Measurements from ENCODE around the gene PLEKHN1. TPM values are rescaled to one million over a fixed set of nuclear protein-coding genes. Genes with fewer than 3 reads are reported as not detected.

The PLEKHN1 gene
- total and polyA plus RNA-seq, 2 donors (not counting 3 experiments of a cell fraction or from before 2014, with no cell fraction given), result 0.29 to 0.88 TPM

DNA sequence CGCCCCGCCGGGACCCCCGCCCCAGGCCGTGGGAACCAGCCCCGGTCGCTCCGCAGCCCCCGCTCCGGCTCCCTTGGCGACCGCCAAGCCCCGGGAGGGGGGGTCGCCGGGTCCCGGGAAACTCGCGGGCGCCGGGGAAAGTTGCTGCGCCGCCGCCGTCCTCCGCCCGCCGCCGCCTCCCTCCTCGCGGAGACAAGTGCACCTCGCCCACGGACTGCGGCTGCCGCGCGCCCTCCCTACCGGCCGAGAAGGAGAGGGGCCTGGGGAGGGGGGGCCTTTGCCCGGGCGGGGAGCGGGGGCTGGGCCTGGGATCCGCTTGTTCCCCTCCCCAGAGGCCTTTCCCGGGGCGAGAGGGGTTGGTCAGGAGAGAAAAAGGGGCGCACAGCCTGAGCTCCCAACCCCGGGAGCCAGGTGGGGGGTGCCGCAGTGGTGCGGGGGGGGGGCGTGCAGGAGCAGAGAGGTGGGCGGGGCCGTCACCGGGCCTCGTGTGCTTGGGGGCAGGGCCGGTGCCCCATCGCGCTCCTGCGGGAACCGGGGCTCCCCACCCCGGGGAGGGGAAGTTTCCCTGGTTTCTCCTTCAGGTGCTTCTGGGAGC is 54.2 kb downstream of the PLEKHN1 start:
- Histone ChIP-seq H2AFZ (ENCODE audit: low read depth, low read length) (peak overlapping the region; percentile 32), H3K27ac (ENCODE audit: insufficient read depth, low read depth, low read length) (no peak overlapping the region), H3K4me1 (ENCODE audit: control insufficient read depth, extremely low read depth, insufficient read depth, low read length) (peaks cover 16% of the 10 kb centered on the region), H3K79me2 (ENCODE audit: control insufficient read depth, insufficient read depth, low read length) (no peaks in the 10 kb centered on the region), H3K9ac (replicated peaks; ENCODE audit: extremely low read depth, insufficient read depth, low read length) (peak overlapping the region; percentile 17), H3K9me3 (replicated peaks; ENCODE audit: control insufficient read depth, insufficient read depth, low read length) (no peaks in the 10 kb centered on the region), H4K20me1 (replicated peaks; ENCODE audit: control insufficient read depth, extremely low read depth, insufficient read depth, low read length) (no peaks in the 10 kb centered on the region), H3K4me2 (ENCODE audit: insufficient read depth, low read length) (peak overlapping the region; percentile 71), H3K27me3 (ENCODE audit: control insufficient read depth in 2 of 2, insufficient read depth in 2 of 2, low read length in 2 of 2) (no peaks in the 10 kb centered on the region), H3K9me1 (replicated peaks; ENCODE audit: control insufficient read depth, extremely low read depth, insufficient read depth, low read length) (no peaks in the 10 kb centered on the region), H3K36me3 (ENCODE audit: control insufficient read depth in 2 of 2, extremely low read depth in 1 of 2, insufficient read depth in 2 of 2, low read length in 2 of 2) (no peaks in the 10 kb centered on the region), H3K4me3 (replicated peaks in 1 of 3; ENCODE audit: insufficient read depth in 1 of 3, low read depth in 1 of 3, low read length in 3 of 3) (peak overlapping the region; percentile 26 to 71 (median 50))
- FAIRE-seq (no peak), DNase-seq (ENCODE audit: low read depth, low spot score) (no peak)
- intact Hi-C loops (cut with micrococcal nuclease), result loop anchor here (2.0 kb wide), 1 partner anchor 20 kb away; no protein-coding TSS in a partner anchor
- ChIA-PET POLR2A (no interaction called here), CTCF (interaction anchor here (1.3 to 1.5 kb wide), 3 partner anchors 12 to 44 kb away, joined by 4 to 12 read pairs (median 5); no protein-coding TSS in a partner anchor)
- TF ChIP-seq, protein P1, sequence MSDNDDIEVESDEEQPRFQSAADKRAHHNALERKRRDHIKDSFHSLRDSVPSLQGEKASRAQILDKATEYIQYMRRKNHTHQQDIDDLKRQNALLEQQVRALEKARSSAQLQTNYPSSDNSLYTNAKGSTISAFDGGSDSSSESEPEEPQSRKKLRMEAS (IDR thresholded peaks at IDR 0.05; ENCODE audit: insufficient read depth, insufficient read length), result no peak
- TF ChIP-seq FOS (IDR thresholded peaks at IDR 0.05; ENCODE audit: borderline replicate concordance, insufficient read depth, low read length), result no peak
- no peak for TF ChIP-seq JUN (IDR thresholded peaks at IDR 0.05; ENCODE audit: borderline replicate concordance, insufficient read depth, insufficient read length, low read depth)
- TF ChIP-seq POLR2A (IDR thresholded peaks at IDR 0.05; ENCODE audit: low read depth, low read length), result no peak
- TF ChIP-seq, protein P2, sequence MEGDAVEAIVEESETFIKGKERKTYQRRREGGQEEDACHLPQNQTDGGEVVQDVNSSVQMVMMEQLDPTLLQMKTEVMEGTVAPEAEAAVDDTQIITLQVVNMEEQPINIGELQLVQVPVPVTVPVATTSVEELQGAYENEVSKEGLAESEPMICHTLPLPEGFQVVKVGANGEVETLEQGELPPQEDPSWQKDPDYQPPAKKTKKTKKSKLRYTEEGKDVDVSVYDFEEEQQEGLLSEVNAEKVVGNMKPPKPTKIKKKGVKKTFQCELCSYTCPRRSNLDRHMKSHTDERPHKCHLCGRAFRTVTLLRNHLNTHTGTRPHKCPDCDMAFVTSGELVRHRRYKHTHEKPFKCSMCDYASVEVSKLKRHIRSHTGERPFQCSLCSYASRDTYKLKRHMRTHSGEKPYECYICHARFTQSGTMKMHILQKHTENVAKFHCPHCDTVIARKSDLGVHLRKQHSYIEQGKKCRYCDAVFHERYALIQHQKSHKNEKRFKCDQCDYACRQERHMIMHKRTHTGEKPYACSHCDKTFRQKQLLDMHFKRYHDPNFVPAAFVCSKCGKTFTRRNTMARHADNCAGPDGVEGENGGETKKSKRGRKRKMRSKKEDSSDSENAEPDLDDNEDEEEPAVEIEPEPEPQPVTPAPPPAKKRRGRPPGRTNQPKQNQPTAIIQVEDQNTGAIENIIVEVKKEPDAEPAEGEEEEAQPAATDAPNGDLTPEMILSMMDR (IDR thresholded peaks at IDR 0.05; ENCODE audit: extremely low read depth in 1 of 2, insufficient read depth in 1 of 2, low read depth in 1 of 2, low read length in 2 of 2), result no peak
- TF ChIP-seq POLR2AphosphoS5 (IDR thresholded peaks at IDR 0.05; ENCODE audit: insufficient read depth, low read depth, low read length), result no peak
- no peak for TF ChIP-seq MYC (IDR thresholded peaks at IDR 0.05; ENCODE audit: low read depth, low read length)
- no peak for TF ChIP-seq EZH2 (IDR thresholded peaks at IDR 0.05; ENCODE audit: borderline replicate concordance, low read depth, low read length, severe bottlenecking)
- TF ChIP-seq GATA2 (IDR thresholded peaks at IDR 0.05; ENCODE audit: insufficient read depth, insufficient read length, low read depth, low read length), result no peak
- dilution Hi-C loops (cut with MboI; ENCODE audit: extremely low pct_ligation_motif_present, low sequenced_read_pairs), result no loop called here
- BruUV-seq (replicated peaks), result no TSS peak

Measured in endothelial cell of umbilical vein (primary cell).